NCI-H524 (cell line): ENCODE data around the gene GLT8D1.
"Not testable (repeated sequence)": the region's sequence is repeated elsewhere in the genome, so short reads cannot be mapped to it uniquely, and the experiment has no call there.

Experiments used
- DNase-seq, 2 experiments: peaks; one replicate each; lab custom pipeline; 2025; lab: John Stamatoyannopoulos, UW

GLT8D1 gene

DNA sequence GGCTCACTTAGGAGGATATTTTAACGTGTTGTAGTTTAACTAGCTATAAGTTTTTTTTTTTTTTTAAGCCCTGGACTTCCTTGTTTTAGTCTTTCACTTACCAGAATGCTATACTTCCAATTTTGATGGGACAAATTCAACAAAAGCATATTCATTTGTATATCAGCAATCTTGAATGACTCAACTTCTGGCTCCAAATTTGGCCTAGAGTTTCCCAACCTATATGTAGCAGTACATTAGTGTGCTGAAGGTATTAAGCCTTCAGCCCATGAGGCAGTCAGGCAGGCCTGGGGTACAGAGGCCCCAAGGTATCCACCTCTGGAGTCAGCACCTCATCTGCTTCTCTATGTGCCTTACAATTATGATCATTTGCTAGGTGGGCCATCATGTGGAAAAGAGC, 25.8 kb downstream of the GLT8D1 start:
- DNase-seq = no peak

DNA sequence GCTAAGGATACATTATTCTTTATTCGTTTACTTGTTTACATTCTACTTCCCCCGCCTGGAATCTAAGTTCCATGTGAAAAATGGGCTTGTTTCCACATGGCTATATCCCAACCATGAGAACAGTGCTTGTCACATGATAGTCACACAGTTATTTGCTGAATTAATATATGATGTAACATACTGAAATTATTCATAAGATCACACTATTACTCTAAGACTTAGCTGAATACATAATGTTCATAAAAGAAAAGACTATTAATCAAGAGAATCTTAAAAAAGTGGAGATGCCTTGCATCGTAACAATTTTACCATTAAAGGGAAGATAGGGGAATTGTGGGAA, 26.4 kb downstream of the GLT8D1 start:
- DNase-seq = no peak

DNA sequence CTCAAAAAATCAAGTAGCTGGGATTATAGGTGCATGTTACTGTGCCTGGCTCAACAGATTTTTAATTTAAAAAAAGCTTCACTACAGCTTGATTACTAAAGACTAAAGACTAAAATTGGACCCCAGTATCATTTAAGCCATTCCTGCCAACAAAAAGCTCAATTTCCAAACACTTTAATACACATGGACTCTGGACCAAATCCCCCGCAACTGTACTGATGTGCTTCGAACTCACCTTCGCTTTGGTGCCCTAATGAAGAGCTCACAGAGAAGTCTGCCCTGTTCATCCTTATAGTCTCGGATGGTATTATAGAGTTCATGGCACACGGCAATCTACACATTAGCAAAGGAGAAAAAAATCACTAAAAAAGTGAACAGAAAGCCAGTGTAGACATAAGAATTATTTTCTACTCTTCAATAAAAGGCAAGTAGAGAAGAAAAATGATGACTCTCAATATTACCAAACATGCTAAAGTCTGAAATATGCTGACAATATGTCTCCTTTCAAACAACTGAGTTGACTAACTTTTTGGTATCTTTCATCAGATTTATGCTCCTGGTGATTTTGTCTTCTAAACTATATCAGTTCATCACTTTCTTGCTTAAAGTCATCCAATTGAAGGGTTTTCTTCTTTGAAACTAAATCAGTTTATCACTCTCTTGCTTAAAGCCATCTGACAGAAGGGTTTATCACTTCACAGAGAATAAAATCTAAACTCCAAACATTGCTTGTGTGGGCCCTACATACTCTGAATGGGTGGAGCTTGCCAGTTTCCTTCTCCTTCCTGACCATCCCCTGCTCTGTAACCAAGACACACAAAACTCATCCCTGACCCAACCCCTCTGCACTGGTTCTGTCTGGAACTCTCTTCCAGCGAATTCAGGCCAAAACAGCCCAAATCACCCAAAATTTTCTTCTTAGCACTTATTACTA, 27.1 kb downstream of the GLT8D1 start:
- DNase-seq = no peak

DNA sequence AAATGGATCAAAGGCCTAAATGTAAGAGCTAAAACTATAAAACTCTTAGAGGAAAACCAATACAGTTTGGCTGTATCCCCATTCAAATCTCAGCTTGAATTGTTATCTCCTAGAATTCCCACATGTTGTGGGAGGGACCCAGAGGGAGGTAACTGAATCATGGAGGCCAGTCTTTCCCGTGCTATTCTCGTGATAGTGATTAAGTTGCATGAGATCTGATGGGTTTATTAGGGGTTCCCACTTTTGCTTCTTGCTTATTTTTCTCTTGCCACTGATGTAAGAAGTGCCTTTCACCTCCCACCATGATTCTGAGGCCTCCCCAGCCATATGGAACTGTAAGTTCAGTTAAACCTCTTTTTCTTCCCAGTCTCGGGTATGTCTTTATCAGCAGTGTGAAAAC, 29.4 kb downstream of the GLT8D1 start:
- not testable (repeated sequence) for DNase-seq

DNA sequence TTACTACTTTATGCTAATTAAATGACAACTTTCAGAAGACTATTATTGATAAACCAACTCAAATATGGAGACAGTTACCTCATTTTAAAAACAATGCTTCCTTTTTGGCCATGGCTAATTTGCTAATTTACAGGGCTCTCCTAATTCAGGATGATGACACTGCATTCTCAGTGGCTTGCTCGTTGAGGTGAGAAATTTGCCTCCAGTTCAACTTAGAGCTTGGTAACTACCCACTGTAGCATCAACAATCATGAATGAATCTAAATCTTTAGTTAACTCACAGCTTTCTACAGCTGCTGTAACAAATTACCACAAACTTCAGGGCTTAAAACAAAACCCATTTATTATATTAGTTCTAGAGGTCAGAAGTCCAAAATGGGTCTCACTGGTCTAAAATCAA, 33.9 kb downstream of the GLT8D1 start:
- DNase-seq = no peak

DNA sequence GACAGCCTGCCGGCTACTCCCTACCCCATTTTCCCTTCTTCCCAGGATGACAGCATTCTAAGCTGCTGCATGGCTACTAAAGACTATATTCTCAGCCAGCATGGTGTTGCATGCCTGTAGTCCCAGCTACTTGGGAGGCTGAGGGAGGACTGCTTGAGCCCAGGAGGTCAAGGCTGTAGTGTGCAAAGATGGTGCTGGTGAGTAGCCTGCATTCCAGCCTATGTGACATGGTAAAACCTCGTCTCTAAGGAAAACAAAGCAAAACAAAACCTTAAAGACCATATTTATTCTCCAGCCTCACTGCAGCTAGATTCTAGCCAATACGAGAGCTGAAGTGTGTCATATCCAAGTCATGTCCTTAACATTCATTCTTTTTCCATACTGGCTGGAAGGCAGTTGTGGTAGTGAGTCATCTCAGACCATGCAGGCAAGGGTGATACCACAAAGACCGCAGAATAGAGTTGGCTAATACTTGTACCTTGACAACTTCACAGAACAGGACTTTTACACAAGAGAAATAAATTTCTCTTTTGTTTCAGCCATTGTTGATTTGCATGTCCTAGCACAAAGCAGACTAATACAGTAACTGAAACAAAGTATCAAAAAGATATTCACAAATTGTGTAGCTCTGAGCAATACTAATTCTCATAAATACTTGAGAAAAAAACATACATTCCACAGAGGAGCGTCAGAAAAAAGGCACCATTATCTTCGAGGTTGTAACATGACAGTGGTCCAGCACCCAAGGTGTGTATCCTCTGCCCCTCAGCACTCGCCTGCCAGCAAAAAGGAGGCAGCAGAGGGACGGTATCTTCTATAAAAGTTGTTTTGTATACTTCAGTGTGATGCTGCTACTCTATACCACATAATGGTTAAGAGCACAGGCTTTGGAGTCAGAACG, 34.7 kb downstream of the GLT8D1 start:
- DNase-seq = no peak

DNA sequence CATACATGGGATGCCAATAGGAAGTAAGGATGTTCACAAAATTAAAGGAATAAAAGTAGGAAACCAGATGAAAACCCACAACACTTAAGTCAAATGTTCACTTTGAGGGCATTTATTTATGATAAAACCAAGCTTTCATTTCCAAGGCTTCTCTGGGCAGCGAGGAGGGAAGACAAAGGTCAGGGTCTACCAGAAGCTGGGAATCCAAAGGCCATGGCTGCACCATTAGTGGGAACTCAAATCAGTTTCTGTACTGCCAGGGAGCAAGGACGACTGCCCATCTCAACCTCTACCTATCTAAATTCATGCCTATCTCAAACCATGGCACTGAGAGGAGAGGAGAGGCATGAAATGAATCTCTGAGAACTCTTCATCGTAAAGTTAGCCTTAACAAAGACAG, 42.5 kb downstream of the GLT8D1 start:
- DNase-seq = no peak

DNA sequence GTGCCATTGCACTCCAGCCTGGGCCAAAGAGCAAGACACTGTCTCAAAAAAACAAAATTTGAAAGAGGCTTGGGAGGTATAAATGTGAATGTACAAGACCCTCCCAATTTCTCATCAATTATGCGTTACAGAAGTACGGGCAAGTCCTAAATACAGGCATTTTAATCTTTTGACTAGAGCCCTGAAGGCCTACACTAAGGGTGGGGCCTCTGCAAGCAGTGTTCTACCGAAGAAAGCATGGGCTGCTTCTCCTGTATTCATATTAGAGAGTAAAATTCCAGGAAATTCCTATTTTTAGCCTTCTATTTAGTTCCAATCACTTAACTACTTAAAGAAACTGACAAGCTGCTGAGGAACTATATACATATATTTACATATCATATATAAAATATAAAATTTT, 45.5 kb downstream of the GLT8D1 start:
- DNase-seq = no peak

DNA sequence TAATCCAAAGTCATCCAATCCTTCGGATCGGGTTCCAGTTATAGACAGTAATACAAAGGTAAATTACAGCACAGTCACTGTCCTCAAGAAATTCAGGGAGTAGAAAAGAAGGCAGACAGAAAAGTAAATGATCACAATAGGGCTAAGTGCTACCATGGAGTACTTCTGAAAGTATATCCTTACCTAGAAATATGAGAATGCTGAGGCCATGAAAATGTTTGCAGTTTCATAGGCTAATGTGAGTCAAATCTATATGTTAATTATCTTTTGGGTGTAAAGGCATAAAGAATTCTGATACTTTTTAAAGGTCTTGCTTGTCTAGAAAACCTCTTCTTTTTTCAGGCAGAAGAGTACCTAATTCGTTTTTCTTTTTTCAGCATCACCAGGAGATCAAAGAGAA, 49.7 kb downstream of the GLT8D1 start:
- no peak for DNase-seq

DNA sequence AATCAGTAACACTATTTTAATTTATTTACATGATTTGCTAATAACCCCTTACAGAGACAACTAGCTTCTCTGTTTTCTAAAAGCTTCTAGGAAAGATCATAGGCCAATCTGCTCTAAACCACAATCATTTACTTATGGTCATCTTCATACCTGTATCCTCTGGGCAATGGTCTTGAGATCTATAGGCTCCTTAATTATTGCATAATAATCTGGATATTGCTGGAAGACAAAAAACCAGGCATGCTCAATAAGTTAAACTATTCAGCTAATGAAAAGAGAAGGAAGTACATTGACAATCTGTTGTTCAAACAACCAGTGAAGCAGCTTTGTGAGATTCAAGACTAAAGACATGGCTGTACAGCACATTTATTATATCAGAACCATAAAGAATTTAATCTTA, 54.0 kb downstream of the GLT8D1 start:
- no peak for DNase-seq

DNA sequence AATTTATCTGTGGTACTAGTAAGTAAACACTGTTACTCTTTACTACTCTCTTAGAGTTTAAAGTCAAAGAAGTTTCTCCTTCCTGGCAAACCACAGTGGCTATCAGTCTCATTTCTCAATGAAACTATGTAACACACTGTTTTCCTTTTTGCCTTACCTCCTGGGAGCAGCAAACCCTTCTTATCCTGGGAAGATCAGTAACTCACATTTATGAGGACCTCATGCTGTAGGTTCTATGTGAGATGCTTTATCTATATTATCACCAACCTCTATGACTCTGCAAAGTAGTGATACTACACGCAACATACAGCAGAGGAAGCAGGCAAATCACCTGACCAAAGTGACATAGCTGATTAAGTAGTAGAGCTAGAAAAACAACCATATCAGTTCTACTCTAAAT, 55.2 kb downstream of the GLT8D1 start:
- no peak for DNase-seq

DNA sequence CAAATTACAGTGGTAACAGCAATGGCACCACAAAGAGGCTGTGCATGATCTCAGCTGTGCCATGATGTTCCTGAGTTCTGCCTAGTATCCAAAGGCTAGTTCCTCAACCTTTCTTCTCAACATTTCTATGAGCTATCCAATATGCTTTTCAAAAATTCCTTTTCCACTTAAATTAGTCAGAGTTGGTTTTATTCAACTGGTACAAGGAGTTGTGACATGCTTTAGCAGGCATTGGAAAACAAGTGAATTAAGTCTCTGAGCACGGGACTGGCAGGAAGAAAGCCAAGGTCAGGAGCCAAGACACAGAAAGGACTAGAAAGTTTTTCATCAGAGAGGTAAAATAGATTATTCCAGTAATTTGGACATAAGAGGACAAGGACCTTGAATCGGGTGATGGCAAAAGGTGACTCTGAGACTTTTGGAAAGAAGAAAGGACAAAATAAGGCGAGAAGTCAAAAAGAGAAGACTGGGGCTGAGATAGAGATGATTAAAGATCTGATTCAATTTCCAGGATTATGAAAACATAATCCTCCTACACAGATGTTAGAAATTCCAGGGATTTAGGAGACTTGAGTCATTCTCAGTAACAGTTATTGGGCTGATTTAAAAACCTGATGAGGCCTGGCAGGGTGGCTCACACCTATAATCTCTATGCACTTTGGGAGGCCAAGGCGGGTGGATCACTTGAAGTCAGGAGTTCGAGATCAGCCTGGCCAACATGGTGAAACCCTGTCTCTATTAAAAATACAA, 56.0 kb downstream of the GLT8D1 start:
- DNase-seq = no peak

DNA sequence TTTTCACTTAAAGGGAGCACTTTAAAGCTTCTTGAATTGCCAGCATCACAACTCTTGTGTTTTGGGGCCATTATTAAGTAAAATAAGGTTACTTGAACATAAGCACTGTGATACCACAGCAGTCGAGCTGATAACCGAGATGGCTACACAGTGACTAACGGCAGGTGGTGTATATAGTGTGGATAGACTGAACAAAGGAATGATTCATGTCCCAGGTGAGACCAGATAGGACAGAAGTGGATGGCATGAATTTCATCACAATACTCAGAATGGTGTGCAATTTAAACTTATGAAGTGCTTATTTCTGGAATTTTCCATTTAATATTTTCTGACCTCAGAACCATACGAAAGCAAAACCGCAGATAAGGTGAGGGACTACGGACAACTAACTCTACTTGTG, 60.0 kb downstream of the GLT8D1 start:
- DNase-seq = no peak
